Tibial nerve (tissue), 4 donors: Measurements from ENCODE around the gene POLDIP2. TPM values are rescaled to one million over a fixed set of nuclear protein-coding genes. Genes with fewer than 3 reads are reported as not detected.

Experiments used
- DNase-seq, 2 donors: peaks; one replicate each; pipeline ENCODE4 v3.0.0-alpha.2; 2019; ENCODE audit warnings: low spot score in 2 of 2
- H3K27ac ChIP-seq, 4 donors: fragments of 200-600 bp; sonication (generic) in 3 of 4; one replicate each; pipeline ENCODE4 v1.5.1; 2017 to 2019; ENCODE audit warnings: mild to moderate bottlenecking in 1 of 4
- H3K27me3 ChIP-seq, 2 donors: fragments of 200-600 bp; sonication (generic) in 1 of 2; one replicate each; pipeline versions ENCODE4 v1.5.1 to v1.6.0; 2017 to 2019
- H3K36me3 ChIP-seq, 3 donors: fragments of 200-600 bp; sonication (generic); one replicate each; pipeline ENCODE4 v1.5.1; 2018 to 2019
- H3K4me1 ChIP-seq, 4 donors: fragments of 200-600 bp; sonication (generic) in 3 of 4; one replicate each; pipeline ENCODE4 v1.5.1; 2017 to 2019
- H3K4me3 ChIP-seq, 4 donors: fragments of 200-600 bp; sonication (generic) in 3 of 4; one replicate each; pipeline ENCODE4 v1.5.1; 2017 to 2019; ENCODE audit warnings: mild to moderate bottlenecking in 1 of 4, moderate library complexity in 1 of 4
- H3K9me3 ChIP-seq, 4 donors: fragments of 200-600 bp; sonication (generic) in 3 of 4; one replicate each; pipeline ENCODE4 v1.5.1; 2017 to 2019
- CTCF ChIP-seq, 5 experiments: fragments of 200-600 bp in 3 of 5; fragments of 450-650 bp in 2 of 5; sonication (generic) in 3 of 5; IDR thresholded peaks; one replicate each; pipeline ENCODE4 v1.5.1; 2016 to 2019; ENCODE audit warnings: antibody characterized with exemption in 5 of 5, mild to moderate bottlenecking in 3 of 5, moderate library complexity in 2 of 5
- EP300 ChIP-seq, 2 donors: sonication (generic); formaldehyde crosslinking; IDR thresholded peaks; one replicate each; pipeline ENCODE4 v1.6.1; 2017; ENCODE audit warnings: antibody characterized with exemption in 2 of 2, mild to moderate bottlenecking in 1 of 2
- POLR2A ChIP-seq, 2 donors: fragments of 450-650 bp; IDR thresholded peaks; one replicate each; pipeline ENCODE4 v1.6.1; 2017; ENCODE audit warnings: antibody characterized with exemption in 2 of 2, mild to moderate bottlenecking in 2 of 2, moderate library complexity in 2 of 2
- WGBS, 2 donors: methylation state at CpG; one replicate each; pipeline ENCODE4 v1.1.5; 2018; 5-methylcytosine and 5-hydroxymethylcytosine counted together
- total RNA-seq, 4 donors: library from RNA; depleted of rRNA; stranded (reverse); fragments of >200 nt; gene quantifications; one replicate each; pipeline ENCODE4 v1.1.0, GENCODE V29; 2016

POLDIP2 gene
- total RNA-seq, 4 donors from 2014 or later, result 56.5 to 87.9 (median 66.6) TPM

GRCh38 chr17:28390563-28390962 is 33.2 kb upstream of the POLDIP2 start:
- no peak for DNase-seq
- 88 to 89% methylated on average over 2 of the region's 2 CpGs for WGBS, 2 donors
- Histone ChIP-seq H3K27ac (no peak overlapping the region), H3K36me3 (peaks cover 0 to 89% (median 7%) of the 10 kb centered on the region in 3 donors), H3K9me3 (no peaks in the 10 kb centered on the region), H3K4me1 (no peaks in the 10 kb centered on the region), H3K4me3 (no peak overlapping the region), H3K27me3 (no peaks in the 10 kb centered on the region)
- TF ChIP-seq POLR2A (IDR thresholded peaks at IDR 0.05) (no peak), CTCF (IDR thresholded peaks at IDR 0.05) (no peak), EP300 (IDR thresholded peaks at IDR 0.05) (no peak)

- TF ChIP-seq EP300 (IDR thresholded peaks at IDR 0.05) (no peak), CTCF (IDR thresholded peaks at IDR 0.05) (no peak), POLR2A (IDR thresholded peaks at IDR 0.05) (no peak)
- H3K36me3 ChIP-seq, result peaks cover 0 to 89% (median 7%) of the 10 kb centered on the region in 3 donors
- WGBS, 2 donors, result 77 to 79% methylated on average over 1 of the region's 1 CpG
- no peaks in the 10 kb centered on the region for H3K4me1 ChIP-seq
- H3K4me3 ChIP-seq, result no peak overlapping the region
- H3K27me3 ChIP-seq, result no peaks in the 10 kb centered on the region
- no peak for DNase-seq
- no peaks in the 10 kb centered on the region for H3K9me3 ChIP-seq
- no peak overlapping the region for H3K27ac ChIP-seq
Observed at GRCh38 chr17:28390141-28390540, 32.8 kb upstream of the POLDIP2 start.

- H3K9me3 ChIP-seq, result no peaks in the 10 kb centered on the region
- no peaks in the 10 kb centered on the region for H3K4me1 ChIP-seq
- H3K27ac ChIP-seq, result no peak overlapping the region
- 93 to 96% methylated on average over 10 to 11 of the region's 11 CpGs for WGBS, 2 donors
- peaks cover 0 to 90% (median 7%) of the 10 kb centered on the region in 3 donors for H3K36me3 ChIP-seq
- DNase-seq, result no peak
- no peak for TF ChIP-seq EP300 (IDR thresholded peaks at IDR 0.05)
- no peak for TF ChIP-seq POLR2A (IDR thresholded peaks at IDR 0.05)
- TF ChIP-seq CTCF (IDR thresholded peaks at IDR 0.05), result no peak
- H3K4me3 ChIP-seq, result no peak overlapping the region
- no peaks in the 10 kb centered on the region for H3K27me3 ChIP-seq
Observed at GRCh38 chr17:28388106-28388505, 30.8 kb upstream of the POLDIP2 start.

- no peak for DNase-seq
- H3K36me3 ChIP-seq, result peaks cover 0 to 75% (median 7%) of the 10 kb centered on the region in 3 donors
- H3K4me1 ChIP-seq, result peaks cover 0 to 3% (median under 1%) of the 10 kb centered on the region in 4 donors
- no peak for TF ChIP-seq EP300 (IDR thresholded peaks at IDR 0.05)
- TF ChIP-seq CTCF (IDR thresholded peaks at IDR 0.05), result no peak
- TF ChIP-seq POLR2A (IDR thresholded peaks at IDR 0.05), result no peak
- no peak overlapping the region for H3K4me3 ChIP-seq
- H3K27ac ChIP-seq, result no peak overlapping the region
- H3K9me3 ChIP-seq, result no peaks in the 10 kb centered on the region
- no peaks in the 10 kb centered on the region for H3K27me3 ChIP-seq
Observed at GRCh38 chr17:28386391-28386790, 29.1 kb upstream of the POLDIP2 start.

GRCh38 chr17:28385406-28385805 is 28.1 kb upstream of the POLDIP2 start:
- no peak for TF ChIP-seq POLR2A (IDR thresholded peaks at IDR 0.05)
- no peak for TF ChIP-seq CTCF (IDR thresholded peaks at IDR 0.05)
- no peak for TF ChIP-seq EP300 (IDR thresholded peaks at IDR 0.05)
- H3K36me3 ChIP-seq, result peaks cover 0 to 65% (median 7%) of the 10 kb centered on the region in 3 donors
- H3K4me3 ChIP-seq, result peak overlapping the region in 3 of 4 donors; percentile 28 to 53 (median 47)
- H3K27ac ChIP-seq, result no peak overlapping the region
- no peak for DNase-seq
- 85 to 95% methylated on average over 8 of the region's 8 CpGs for WGBS, 2 donors
- no peaks in the 10 kb centered on the region for H3K9me3 ChIP-seq
- H3K4me1 ChIP-seq, result peaks cover 0 to 8% (median 3%) of the 10 kb centered on the region in 4 donors
- no peaks in the 10 kb centered on the region for H3K27me3 ChIP-seq
